ENCODE results near the gene RNU6-8. TPM values are rescaled to one million over a fixed set of nuclear protein-coding genes. Genes with fewer than 3 reads are reported as not detected.

The RNU6-8 gene
- total RNA-seq, 4 donors from 2014 or later: not detected

DNA sequence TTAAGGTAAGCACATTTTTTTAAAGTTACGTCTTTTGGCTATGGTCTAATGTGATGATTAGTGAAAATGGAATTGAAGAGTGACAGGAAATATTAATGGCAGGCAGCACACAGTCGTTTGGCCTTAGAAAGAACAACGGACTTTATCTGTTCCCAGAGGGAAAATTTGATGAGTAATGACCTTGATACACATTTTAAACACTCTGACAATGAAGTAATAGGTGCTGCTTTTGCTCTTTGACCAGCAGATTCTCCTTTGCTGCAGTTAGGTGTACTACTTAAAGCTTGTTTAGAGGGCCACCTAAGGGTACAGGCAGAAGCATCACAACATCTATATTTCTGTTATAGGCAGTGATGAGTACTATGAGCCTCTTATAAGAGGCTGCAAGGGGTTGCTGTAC, 27.1 kb upstream of the RNU6-8 start:
- 27 to 31% methylated on average over 3 of the region's 3 CpGs for WGBS, 2 donors
- DNase-seq (ENCODE audit: low spot score in 2 of 2): no peak
- intact Hi-C loops (cut with DNase I; ENCODE audit: low total_unique reads): no loop called here
- TF ChIP-seq POLR2A (IDR thresholded peaks at IDR 0.05): no peak
- TF ChIP-seq, protein P1, sequence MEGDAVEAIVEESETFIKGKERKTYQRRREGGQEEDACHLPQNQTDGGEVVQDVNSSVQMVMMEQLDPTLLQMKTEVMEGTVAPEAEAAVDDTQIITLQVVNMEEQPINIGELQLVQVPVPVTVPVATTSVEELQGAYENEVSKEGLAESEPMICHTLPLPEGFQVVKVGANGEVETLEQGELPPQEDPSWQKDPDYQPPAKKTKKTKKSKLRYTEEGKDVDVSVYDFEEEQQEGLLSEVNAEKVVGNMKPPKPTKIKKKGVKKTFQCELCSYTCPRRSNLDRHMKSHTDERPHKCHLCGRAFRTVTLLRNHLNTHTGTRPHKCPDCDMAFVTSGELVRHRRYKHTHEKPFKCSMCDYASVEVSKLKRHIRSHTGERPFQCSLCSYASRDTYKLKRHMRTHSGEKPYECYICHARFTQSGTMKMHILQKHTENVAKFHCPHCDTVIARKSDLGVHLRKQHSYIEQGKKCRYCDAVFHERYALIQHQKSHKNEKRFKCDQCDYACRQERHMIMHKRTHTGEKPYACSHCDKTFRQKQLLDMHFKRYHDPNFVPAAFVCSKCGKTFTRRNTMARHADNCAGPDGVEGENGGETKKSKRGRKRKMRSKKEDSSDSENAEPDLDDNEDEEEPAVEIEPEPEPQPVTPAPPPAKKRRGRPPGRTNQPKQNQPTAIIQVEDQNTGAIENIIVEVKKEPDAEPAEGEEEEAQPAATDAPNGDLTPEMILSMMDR (IDR thresholded peaks at IDR 0.05): no peak
- no peak overlapping the region for H3K4me3 ChIP-seq (ENCODE audit: low read depth, poor library complexity, severe bottlenecking)

DNA sequence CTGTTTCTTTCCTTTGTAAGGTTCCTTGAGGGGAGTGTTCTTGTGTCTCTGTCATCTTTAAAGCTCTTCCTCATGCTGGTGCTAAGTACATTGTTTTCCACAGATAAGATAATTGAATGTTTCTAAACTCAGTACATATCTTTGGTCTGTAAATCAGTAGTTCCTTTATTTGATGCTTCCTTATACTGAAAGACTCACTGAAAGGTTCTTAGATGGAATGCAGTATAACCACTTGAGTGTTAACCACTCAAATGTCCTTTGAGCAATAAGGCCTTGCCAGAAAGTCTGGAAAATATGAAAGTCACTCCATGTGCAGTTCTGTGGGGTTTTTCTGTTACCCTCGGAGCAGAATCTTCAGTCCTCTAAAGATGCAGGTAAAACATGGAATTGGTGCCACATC, 23.0 kb upstream of the RNU6-8 start:
- no peak for DNase-seq (ENCODE audit: low spot score in 2 of 2)
- no peak for TF ChIP-seq POLR2A (IDR thresholded peaks at IDR 0.05)
- TF ChIP-seq, protein P1 (IDR thresholded peaks at IDR 0.05): no peak
- WGBS, 2 donors: 69 to 77% methylated on average over 1 of the region's 1 CpG
- intact Hi-C loops (cut with DNase I; ENCODE audit: low total_unique reads): no loop called here
- no peak overlapping the region for H3K4me3 ChIP-seq (ENCODE audit: low read depth, poor library complexity, severe bottlenecking)

DNA sequence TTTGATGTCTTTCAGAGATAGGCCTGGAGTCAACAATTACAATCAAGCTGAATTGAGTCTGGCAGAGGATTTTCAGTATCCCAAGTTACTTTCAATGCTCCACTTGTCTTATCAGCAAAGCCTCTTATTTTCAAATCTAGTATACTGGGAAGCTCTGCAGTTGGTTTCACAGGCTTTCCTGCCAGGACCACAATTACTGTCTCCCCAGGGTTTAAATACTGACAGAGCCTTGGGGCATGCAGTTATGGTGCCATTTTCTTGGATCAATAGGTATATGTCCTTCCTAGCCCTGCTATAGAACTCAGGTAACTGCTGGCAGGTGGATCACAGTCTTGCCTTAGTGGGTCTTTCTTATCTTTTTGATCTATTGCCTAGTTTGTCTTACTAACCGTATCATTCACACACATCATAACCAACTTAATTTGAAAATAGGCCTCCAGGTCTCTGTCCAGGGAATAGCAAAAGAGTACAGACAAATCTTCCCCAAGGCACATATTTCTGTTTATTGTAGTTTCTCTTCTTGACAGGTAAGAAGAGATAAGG, 22.4 kb upstream of the RNU6-8 start:
- no peak for DNase-seq (ENCODE audit: low spot score in 2 of 2)
- no peak for TF ChIP-seq POLR2A (IDR thresholded peaks at IDR 0.05)
- TF ChIP-seq, protein P1 (IDR thresholded peaks at IDR 0.05): no peak
- WGBS, 2 donors: 0 to 72% methylated on average over 1 of the region's 1 CpG
- intact Hi-C loops (cut with DNase I; ENCODE audit: low total_unique reads): no loop called here
- no peak overlapping the region for H3K4me3 ChIP-seq (ENCODE audit: low read depth, poor library complexity, severe bottlenecking)

DNA sequence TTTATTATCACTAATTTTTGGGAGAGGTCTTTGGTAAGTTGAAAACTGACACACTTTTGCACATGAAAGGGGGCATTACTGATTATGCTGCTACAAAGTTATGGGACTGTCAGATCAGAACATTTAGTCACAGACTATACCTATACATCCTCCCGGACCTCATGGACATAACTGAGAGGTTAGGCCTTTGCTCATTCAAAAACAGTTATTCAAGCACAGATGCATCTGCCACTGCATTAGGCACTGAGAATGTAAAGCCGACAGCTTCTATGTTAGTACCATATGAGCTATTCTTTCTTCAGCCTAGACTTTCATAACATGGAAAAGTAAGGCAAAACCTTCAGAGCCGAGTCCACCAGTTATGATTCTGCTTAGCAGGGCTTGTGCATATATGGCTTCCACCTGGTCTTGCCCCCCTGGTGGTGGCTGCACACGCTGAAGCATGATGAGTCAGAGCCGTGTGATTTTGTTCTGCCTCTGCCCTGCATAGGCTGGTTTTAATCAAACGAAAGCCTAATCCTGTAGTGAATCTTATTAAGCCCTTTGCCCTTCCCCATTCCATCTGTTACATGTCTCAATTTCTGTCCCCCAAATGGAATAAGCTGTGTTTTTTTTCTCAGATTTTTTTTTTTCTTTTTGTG, 21.8 kb upstream of the RNU6-8 start:
- DNase-seq (ENCODE audit: low spot score in 2 of 2): no peak
- TF ChIP-seq, protein P1 (IDR thresholded peaks at IDR 0.05): no peak
- TF ChIP-seq POLR2A (IDR thresholded peaks at IDR 0.05): no peak
- WGBS, 2 donors: 30 to 32% methylated on average over 6 of the region's 6 CpGs
- no peak overlapping the region for H3K4me3 ChIP-seq (ENCODE audit: low read depth, poor library complexity, severe bottlenecking)
- intact Hi-C loops (cut with DNase I; ENCODE audit: low total_unique reads): no loop called here

DNA sequence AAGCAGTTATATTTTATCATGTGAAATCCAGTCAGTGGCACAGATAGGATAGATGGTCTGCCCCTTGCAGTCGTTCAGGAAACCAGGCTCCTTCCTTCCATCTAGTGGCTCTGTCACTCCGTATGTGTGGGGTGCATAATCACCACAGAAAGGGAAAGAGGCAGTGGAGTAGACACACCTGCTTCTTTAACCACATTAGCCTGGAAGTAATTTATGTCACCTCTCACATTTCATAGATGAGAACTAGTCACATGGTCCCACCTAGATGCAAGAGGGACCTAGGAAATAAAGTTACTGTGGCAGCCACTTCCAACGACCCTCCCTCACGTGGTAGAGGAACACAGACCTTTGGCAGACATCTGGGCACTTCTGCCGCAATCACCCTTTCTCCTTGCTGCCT, 14.2 kb upstream of the RNU6-8 start:
- intact Hi-C loops (cut with DNase I; ENCODE audit: low total_unique reads): no loop called here
- WGBS, 2 donors: 40 to 44% methylated on average over 5 of the region's 5 CpGs
- no peak for DNase-seq (ENCODE audit: low spot score in 2 of 2)
- no peak overlapping the region for H3K4me3 ChIP-seq (ENCODE audit: low read depth, poor library complexity, severe bottlenecking)
- TF ChIP-seq, protein P1 (IDR thresholded peaks at IDR 0.05): no peak
- TF ChIP-seq POLR2A (IDR thresholded peaks at IDR 0.05): no peak

DNA sequence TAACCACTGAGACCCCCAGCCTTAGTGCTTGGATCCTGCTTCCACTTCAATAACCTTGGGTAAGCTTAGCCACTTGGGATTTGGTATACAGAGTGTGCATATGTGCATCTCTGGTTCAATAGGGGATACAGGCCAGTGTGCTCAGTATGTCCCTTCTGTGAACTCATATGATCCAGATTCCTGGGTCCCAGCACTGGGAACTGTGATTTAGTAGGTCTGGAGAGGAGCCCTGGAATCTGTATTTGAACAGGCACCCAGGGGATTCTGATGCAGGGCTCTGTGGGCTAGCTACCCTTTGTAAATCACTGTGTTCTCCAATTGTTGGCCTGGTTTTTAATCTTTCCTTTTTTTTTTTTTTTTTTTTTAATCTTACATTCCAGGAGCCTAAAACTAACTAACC, 9.8 kb upstream of the RNU6-8 start:
- intact Hi-C loops (cut with DNase I; ENCODE audit: low total_unique reads): no loop called here
- H3K4me3 ChIP-seq (ENCODE audit: low read depth, poor library complexity, severe bottlenecking): no peak overlapping the region
- TF ChIP-seq POLR2A (IDR thresholded peaks at IDR 0.05): no peak
- TF ChIP-seq, protein P1 (IDR thresholded peaks at IDR 0.05): no peak
- no peak for DNase-seq (ENCODE audit: low spot score in 2 of 2)

Measured in lower leg skin (tissue), 4 donors.